ENCODE measurements around the gene FOXO3.
"Not testable (repeated sequence)": the region's sequence is repeated elsewhere in the genome, so short reads cannot be mapped to it uniquely, and the experiment has no call there.

Gene FOXO3

DNA sequence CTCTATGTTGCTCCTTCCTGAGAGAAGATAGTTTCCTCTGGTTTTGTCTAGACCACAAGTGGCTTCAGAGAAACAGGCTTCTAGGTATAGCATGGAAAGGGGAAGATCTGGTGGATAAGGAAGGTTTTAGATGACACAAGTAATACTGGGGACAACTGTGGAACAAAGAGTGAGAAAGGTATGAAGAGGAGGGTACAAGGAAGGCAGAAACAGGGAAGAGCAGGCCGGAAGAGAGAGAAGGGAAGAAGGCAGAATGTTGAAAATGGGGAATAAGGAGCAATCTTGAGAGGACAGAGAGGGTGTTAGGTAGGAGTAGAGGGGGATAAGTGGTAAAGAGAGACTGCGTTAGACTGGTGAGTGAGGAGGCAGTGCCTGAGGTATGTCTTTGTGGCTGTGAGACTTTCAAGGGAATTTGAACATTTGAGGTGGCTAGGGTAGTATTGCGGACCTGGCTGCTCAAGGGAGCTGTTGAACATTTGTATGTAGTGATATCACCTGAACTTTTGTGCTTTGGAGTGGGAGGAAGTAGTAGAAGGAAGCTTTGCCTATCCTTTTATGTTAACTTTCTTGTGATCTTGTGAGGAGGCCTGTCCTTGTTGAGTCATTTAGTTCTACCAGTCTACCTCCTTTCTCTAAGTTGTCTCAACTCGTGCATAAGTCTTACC is 69.5 kb downstream of the FOXO3 start:
- peak in 2 of 4 experiments; percentile 50 to 70 for DNase-seq

DNA sequence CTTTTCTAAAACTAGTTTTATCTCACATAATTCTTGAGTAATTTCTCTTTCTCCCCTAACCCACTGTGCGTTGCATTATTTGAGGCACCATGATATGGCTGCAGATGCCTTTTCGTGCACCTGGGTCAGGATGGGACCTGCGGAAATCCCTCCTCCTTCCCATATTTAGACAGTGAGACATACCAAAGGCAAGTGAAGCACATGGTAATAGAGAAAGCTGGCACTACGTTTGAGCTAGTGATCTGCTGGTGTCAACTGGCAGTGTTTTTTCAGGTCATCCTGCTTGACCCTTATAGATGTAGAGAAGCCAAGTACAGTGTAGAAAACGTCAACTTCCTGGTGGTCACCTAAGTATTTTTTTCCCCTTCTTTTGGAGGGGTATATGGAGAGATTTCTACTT is 71.7 kb downstream of the FOXO3 start:
- no peak for DNase-seq

DNA sequence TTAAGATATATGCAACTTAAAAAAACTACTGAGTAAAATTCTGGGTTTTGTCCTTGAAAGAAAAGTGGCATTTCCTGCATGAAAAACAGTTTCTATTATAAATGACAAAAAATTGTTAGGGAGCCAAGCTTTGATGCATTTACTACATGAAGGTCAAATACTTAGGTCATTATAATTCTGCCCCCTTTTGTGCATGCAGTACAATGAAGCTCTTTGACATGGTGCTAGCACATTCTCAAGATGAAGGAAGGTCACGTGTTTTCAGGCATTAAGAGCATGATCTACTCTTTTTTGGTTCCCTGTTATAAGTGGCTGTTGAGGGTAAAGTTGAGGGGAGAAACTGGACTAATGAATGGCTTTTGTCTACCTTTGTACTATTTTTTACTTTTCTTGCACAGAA is 72.7 kb downstream of the FOXO3 start:
- DNase-seq = no peak

DNA sequence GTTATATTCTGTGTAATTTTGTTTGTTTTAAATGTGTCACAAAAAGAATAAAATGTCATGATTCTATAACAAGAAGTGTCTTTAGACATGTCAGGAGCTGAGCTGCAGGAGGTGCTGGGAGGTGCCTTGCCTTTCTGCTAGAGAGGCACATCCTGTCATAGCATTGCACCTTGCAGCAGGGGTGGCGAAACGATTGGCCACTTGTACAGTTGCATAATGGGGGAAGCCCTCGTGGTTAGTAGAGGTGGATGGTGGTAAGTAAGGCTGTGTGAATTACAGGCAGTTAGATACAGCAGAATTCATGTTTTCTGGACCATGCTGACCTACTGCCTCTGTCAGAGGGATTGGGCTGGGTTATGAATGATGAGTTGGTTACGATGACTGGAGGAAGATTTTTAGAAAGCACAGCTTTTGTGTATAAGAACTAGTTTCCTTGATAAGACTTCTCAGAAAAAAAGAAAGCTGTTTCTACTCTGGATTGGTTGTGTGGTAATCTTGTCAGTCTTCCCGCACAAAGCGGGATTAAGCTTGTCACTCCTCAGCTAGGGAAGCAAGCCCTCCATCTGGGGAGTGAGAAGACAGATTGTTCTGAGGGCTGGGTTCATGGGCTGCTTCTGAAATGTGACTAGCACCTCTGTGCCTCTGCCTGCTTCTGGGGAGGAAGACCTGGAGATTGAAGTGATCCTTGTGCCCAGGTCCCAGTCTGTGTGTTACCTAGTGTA is 74.9 kb downstream of the FOXO3 start:
- peak; percentile 35 to 60 (median 52) for DNase-seq

DNA sequence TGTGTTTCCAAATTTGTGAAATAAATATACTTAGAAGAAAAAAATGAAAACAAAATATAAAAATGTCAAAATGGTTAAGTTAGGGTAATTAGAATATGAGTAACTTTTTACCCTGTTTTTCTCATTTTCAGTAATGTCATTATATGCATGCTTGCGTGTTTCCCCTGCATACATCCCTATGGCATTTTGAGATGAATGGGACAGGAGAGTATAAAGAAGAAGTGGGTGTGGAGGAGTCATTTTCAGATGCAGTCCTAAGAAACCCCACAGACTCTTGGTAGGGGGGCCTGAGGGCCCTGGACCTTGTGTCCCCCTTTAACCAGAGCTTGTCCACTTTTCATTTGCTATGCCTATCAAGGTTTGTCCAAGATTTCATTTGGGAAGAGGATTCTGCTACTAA is 77.2 kb downstream of the FOXO3 start:
- DNase-seq = no peak

DNA sequence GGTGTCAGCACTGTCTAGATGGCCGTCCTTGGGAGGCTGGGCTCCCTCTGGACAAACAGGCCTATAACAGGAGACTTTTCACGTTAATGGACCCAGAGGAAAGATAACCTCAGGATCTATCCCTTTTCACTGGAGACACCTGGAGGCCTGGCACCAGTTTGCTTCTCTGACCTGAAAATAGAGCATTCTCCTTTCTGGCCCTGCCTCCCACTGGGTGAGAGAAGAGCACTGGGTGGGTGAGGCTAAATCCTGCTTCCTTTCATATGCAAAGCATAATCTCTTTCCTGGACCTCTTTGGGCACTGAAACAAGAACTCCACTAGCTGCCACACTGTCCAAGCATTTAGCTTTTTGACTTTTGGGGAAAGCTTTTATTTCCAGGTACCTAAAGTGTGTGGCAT is 78.3 kb downstream of the FOXO3 start:
- no peak for DNase-seq

DNA sequence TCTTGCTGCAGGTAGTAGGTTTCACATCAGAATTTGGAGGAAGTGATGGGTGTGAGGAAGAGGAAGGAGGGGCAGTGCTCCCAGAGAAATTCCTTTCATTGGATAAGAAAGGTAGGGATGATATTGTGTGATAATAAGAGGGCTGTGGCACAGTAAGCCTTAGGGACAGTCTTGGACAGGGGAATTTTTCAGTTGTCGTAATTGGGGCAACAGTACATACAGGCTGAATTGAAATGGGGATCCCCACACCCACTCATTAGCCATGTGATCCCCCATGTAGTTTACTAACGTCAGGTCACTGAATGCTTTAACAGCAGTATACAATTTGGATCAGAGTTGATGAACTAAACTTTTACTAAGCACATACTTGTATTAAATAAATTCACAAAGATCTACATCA is 79.4 kb downstream of the FOXO3 start:
- peak in 3 of 4 experiments; percentile 49 to 59 (median 52) for DNase-seq

DNA sequence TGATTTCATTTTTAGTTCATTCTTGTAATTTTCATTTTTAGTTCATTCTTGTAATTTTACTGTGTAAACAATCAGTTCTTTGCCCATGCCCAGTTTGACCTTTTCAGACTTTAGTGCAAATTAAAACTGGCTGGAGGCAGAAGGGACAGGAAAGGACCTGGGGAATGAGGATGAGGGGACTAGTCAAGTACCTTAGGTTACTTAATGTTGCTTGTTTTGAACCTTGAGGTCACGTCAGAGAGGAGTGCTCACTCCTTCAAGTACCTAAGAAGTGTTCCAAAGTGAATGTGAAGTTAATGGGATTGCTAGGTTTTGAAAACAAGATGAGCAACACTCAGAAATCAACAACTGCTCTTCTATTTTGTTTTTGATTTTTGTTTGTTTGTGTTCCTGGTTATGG is 82.5 kb downstream of the FOXO3 start:
- no peak for DNase-seq

DNA sequence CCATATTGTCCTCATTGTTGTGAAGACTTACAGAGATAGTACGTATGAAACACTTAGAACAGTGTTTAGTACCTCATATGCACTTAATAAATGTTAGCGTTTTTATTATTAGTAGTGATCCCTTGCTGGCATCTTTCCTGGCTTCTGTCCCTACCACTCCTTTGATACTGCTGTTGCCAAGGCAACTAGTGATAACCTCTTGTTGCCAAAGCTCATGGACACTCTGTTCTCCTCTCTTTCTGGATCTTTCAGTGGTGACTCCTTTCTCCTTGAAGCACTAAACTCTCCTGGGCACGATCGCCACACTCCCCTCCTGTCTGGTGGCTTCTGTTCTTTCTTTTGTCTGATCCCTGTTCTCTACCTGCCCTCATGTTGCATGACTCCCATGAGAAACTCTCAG is 83.5 kb downstream of the FOXO3 start:
- no peak for DNase-seq

DNA sequence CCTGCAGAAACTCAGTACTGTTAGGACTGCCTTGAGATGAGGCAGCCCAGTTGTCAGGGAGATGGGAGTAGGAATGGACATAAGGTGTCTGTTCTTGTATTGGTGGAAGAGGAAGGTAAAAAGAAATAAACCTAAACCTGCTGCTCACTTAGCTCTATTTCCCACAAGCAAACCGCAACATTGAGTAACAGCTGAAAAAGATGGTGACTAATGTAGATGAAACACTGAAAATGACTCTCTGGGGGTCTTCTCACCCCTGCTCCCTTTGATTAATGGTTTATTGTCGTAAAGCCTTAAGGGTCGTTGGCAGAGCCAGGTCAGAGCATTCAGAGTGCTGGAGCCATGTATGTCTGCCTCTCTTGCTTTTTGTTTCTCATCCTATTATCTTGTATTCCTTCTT is 87.5 kb downstream of the FOXO3 start:
- DNase-seq = no peak

DNA sequence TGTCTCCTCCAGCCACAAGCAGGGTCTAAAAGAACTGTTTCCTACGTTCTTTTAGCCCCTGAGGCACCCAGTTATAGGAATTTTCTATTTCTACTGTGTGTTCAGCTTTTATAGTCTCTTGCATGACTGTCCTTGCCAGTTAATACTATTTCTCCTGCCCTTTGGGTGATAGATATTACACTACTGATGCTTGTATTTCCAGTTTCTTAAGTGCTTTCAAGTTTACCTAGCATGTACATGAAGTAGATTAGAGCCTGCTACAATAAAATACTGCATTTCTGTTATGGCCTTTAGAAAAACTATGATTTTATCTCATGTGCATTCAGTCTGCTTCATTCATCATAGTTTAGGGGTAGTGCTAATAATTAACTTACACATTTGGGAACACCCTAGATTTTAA is 89.6 kb downstream of the FOXO3 start:
- DNase-seq = no peak

DNA sequence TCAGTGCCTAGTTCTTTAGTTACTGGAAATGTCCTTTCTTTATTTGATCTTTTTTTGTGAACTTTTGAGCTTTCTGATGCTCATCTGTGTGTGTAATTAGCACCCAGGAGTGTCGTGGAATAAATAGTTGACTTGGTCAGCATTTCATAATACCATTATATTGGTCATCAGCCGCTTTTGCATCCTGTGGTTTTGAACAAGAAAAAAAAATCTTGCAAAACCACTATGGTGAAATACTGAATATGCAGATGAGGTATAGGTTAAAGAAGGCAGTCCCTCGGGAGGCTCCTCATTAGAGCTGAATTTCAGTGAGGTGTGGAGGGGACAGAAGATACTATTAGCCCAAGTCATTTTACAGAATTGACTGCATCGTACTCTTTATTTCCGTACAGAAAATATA is 90.1 kb downstream of the FOXO3 start:
- DNase-seq = peak; percentile 29 to 82 (median 55)

DNA sequence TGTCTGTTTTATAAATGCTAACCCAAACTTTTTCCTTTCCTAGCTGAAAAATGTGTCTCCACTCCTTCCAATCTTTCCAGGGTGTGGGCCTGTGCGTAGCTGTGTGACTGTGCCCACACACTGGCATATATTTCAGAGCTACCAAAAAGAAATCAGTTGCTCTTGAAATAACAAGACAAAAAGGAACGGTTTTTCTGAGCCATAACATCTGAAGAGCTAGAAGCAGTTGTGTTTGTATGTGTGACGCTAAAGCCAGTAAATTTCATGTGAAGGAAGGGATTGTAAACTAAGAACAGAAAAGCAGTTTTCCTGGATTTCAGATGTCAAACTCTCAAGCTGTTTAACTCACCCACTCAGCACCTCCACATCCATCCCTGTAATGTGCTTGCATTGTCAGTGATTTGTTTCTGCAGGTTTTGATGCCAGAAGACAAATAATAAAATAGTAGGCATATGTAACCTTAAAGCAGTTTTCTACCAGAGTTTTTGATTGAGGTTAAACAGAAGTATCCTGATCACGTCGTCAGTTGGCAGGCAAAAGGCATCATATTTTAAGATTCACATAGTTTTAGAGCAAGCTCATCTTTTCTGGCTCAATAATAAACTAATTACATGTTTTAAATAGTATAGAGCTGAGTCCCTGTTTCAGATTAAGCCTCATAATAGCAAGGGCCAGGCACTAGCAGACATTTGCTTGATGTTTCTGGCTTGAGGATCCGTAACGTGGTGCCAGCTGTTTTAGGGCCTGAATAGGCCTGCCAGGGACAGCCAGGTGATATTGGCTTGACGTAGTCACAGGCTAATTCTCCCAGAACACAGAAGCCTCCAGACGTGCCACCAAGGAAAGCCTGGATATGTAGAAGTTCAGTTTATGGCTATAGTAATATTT is 90.9 kb downstream of the FOXO3 start:
- DNase-seq = peak in 1 of 4 experiments; percentile 24

DNA sequence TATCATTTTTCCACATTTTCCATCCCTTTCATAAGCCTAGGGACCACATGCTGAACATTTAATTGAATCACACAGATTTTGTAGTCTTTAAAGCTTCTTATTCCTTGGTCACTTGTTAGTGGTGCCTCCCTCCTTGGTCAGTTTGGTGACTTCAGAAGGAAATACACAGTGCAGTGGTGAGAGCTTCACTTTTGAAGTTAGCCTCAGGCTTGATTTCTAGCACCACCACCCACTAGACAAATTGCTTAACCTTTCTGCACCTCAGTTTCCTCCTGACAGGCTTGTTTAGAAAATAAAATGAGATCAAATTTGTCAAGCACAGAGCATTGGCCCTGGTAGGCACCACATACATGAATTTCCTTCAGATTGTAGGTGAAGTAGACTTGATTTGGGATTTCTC is 91.7 kb downstream of the FOXO3 start:
- DNase-seq = no peak

DNA sequence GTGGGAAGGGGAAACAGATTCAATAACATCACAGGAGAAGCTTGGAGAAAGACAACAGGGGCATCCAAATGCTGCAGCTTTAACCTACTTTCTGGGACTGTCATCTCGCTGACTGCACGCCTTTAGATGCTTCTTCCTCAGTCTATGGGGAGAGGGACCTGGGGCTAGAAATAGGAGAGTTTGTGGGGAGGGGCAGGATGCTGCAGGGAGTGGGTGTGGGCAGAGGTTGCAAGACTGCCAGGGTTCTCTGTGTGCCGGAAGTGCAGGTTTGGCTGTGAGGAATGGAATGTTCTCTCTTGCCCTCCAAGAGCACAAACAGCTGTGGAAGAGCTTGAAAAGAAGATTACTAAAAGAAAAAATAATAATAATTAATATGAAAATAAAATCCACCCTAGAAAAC is 93.2 kb downstream of the FOXO3 start:
- DNase-seq = no peak

DNA sequence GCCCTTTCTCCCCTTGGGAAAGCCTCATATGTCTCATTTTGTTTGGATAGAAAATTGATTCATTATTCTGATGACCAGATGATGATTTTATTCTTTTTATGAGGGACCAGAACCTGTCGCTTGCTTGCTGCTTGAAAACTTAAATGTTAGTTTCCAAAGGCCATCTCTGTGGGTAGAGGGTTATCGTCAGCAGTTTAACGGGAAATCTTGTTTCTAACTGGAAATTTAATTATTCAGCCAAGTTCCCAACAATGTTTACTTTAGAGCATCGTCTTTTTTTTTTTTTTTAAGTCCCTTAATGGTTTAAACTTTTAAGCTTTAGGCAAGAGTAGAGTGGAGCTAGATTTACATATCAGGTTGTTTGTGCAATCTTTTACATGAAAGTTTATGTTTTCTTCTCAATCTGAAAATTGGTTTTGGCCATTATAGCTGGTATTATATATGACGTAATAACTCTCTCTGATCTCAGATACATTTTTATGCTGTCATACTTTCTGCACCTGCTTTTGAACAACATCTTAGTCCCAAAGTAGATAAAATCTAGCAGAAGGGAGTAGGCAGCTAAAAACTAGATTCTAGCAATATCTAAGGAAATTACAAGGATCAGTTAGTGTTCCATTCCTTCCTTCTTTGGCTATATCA is 93.9 kb downstream of the FOXO3 start:
- DNase-seq = no peak

DNA sequence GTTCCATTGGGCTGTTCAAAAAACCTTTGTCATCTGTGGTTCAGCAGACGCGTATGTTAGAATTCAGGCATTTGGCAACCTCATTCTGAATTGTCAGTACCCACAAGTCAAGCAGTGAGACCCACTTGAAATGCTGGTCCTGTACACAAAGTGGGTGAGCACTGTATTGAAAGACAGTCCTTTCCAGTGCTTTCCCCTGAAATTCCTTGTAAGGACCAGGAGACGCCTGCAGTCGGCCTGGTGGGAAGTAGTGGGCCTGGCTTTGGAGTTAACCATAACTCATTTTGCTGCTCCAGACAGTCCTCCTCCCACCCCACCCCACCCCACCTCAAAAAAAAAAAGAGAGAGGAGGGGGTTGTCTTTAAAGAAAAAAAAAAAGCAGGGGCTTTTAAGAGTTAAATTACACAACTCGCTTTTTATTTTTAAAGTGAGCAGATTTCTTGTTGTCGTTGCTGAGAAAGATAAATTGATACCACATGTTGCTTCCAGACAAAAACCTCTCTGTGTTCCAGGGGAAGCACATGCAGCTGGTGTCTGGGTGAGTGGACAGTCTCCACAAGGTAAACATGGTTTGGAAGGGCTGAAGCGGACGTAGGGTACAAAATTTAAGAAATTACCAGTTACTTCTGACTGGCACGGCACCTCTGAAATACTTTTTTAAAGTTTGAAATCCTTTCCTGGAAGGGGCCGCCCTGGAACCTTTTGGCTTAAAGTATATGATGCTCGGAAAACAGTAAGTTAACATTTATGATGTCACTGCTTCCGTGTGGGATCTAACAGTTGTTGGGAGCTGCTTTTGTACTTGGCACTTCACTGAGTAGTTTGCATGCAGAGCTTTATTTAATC is 95.3 kb downstream of the FOXO3 start:
- DNase-seq = no peak

DNA sequence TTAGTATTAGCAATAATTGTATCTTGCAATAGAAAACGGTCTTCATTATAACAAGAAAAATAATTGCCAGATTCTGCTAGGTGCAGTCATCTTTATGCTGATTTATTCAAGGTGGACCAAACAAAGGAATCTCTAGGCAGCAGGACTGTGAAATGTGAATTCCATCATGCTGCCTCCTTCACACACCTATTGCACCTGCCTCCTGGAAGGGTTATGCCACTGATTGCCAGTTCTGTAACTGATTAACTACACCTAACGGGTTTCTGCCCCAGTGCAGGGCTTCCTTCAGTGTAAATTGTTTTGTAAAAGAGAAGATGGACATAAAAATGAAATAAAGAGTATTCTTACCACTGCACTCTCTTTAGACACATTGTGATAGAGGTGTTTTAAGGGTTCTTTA is 96.1 kb downstream of the FOXO3 start:
- DNase-seq = no peak

DNA sequence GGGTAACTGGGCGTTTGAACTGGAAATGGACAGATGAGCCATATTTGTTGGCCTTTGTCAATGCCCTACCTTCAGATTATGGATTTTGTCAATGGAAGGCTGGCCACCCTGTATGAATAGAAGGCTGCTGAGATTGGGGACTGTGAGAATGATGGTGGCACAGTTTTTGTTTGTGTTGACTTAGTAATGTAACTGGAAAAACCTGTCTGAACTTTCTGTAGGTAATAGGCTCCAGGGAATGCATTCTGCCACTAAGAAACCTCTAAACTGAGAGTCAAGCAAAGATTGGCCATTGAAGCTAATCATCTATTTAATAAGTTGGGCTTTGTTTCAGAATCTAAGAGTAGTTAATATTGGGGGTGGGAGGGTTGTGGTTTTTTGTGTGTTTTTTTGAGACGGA is 97.5 kb downstream of the FOXO3 start:
- DNase-seq = no peak

DNA sequence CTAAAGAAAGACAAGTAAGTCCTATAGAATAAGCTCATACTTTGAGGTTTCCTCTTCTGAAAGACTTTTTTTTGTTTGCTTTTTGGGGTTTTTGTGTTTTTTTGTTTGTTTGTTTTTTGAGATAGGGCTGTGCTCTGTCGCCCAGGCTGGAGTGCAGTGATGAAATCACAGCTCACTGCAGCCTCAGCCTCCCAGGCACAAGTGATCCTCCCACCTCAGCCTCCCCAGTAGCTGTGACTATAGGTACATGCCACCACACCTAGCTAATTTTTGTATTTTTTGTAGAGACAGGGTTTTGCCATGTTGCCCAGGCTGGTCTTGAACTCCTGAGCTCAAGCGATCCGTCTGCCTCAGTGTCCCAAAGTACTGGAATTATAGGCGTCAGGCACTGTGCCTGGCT is 98.1 kb downstream of the FOXO3 start:
- DNase-seq = not testable (repeated sequence)

DNA sequence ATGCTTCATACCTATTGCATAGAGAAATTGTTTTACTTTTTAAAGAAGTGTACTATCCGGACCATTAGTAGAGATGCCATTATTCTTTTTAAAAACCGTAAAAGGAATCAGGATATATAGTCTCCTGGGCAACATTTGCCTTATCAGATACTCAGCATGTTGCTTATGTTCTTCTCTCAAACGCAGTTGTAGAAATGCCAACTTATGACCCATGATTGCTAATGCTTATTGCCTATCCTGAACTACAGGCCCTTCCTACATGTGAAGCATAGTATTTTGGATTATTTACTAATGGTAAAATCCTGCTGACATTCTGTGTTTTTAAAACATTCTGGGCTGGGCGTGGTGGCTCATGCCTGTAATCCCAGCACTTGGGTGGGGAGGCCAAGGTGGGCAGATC is 99.5 kb downstream of the FOXO3 start:
- no peak for DNase-seq

DNA sequence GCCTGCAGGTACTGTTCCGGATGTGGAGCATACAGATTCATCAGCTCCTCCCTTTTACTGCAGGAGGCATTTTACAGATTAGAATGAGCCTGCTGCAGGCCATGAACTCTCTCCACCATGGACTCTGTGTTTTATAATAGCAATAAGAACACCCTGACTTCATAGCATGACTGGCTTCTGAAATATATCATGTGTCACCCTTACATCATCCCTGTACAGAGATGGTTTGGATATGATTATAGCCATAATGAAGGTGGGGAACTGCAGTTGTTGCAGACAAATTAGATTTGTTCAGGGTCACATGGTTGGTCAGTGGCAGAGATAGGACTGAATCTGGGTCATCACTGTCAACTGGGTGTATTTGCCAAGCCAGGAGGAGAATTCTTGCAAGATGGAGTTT is 100.7 kb downstream of the FOXO3 start:
- DNase-seq = peak; percentile 22 to 78 (median 52)
